Ectodermal cell (in vitro differentiated cells): Measurements from ENCODE around the gene VSIG8.

Experiments used
- H3K27ac ChIP-seq: 2 replicates; pipeline ENCODE4 v1.7.0; 2013; ENCODE audit warnings: mild to moderate bottlenecking, low read depth, low read length; ENCODE audit not compliant: insufficient read depth, poor library complexity, severe bottlenecking
- H3K27me3 ChIP-seq: 2 replicates; pipeline ENCODE4 v1.7.0; 2013; ENCODE audit warnings: mild to moderate bottlenecking, low read length; ENCODE audit not compliant: insufficient read depth, control insufficient read depth, poor library complexity, severe bottlenecking
- H3K36me3 ChIP-seq: one replicate; pipeline ENCODE4 v1.7.0; 2013; ENCODE audit warnings: low read length; ENCODE audit not compliant: control insufficient read depth, insufficient read depth
- H3K4me1 ChIP-seq: one replicate; pipeline ENCODE4 v1.7.0; 2013; ENCODE audit warnings: low read length; ENCODE audit not compliant: control insufficient read depth, insufficient read depth
- H3K4me3 ChIP-seq: 2 replicates; pipeline ENCODE4 v1.7.0; 2013; ENCODE audit warnings: low read depth, low read length, control low read depth; ENCODE audit not compliant: insufficient read depth
- H3K9me3 ChIP-seq: 2 replicates; pipeline ENCODE4 v1.7.0; 2013; ENCODE audit warnings: mild to moderate bottlenecking, low read length, moderate library complexity; ENCODE audit not compliant: control insufficient read depth
- WGBS, 2 experiments: methylation state at CpG; one replicate each; pipeline ENCODE4 v1.1.7; 2013; ENCODE audit warnings: missing lambda C conversion rate in 2 of 2; 5-methylcytosine and 5-hydroxymethylcytosine counted together

Gene VSIG8

GRCh38 chr1:159831412-159832141 is 30.9 kb downstream of the VSIG8 start:
- Histone ChIP-seq H3K27me3 (peaks cover 26% of the 10 kb centered on the region), H3K4me1 (peaks cover 6% of the 10 kb centered on the region), H3K9me3 (no peaks in the 10 kb centered on the region), H3K27ac (no peak overlapping the region), H3K4me3 (no peak overlapping the region), H3K36me3 (no peaks in the 10 kb centered on the region)
- 26 to 31% methylated on average over 7 of the region's 7 CpGs for WGBS, 2 experiments

- H3K27ac ChIP-seq: no peak overlapping the region
- no peaks in the 10 kb centered on the region for H3K36me3 ChIP-seq
- WGBS, 2 experiments: 92 to 93% methylated on average over 8 of the region's 8 CpGs
- H3K4me1 ChIP-seq: peaks cover 6% of the 10 kb centered on the region
- H3K27me3 ChIP-seq: peaks cover 26% of the 10 kb centered on the region
- no peaks in the 10 kb centered on the region for H3K9me3 ChIP-seq
- no peak overlapping the region for H3K4me3 ChIP-seq
These were observed 31.7 kb downstream of the VSIG8 start for GRCh38 chr1:159830722-159831121.

GRCh38 chr1:159829822-159830465 is 32.5 kb downstream of the VSIG8 start:
- H3K27ac ChIP-seq: no peak overlapping the region
- no peaks in the 10 kb centered on the region for H3K36me3 ChIP-seq

GRCh38 chr1:159829273-159829634 is 33.2 kb downstream of the VSIG8 start:
- Histone ChIP-seq H3K36me3 (no peaks in the 10 kb centered on the region), H3K4me3 (no peak overlapping the region), H3K4me1 (peaks cover 10% of the 10 kb centered on the region), H3K27ac (no peak overlapping the region), H3K9me3 (no peaks in the 10 kb centered on the region), H3K27me3 (peaks cover 20% of the 10 kb centered on the region)
- 25 to 28% methylated on average over 3 of the region's 3 CpGs for WGBS, 2 experiments

More at GRCh38 chr1:159829822-159830465, 32.5 kb downstream of the VSIG8 start:
- no peaks in the 10 kb centered on the region for H3K9me3 ChIP-seq
- WGBS, 2 experiments: 86 to 89% methylated on average over 18 of the region's 18 CpGs
- H3K27me3 ChIP-seq: peaks cover 21% of the 10 kb centered on the region
- H3K4me1 ChIP-seq: peaks cover 9% of the 10 kb centered on the region
- H3K4me3 ChIP-seq: no peak overlapping the region

- H3K9me3 ChIP-seq: no peaks in the 10 kb centered on the region
- peaks cover 10% of the 10 kb centered on the region for H3K4me1 ChIP-seq
- peaks cover 16% of the 10 kb centered on the region for H3K27me3 ChIP-seq
- no peak overlapping the region for H3K4me3 ChIP-seq
- H3K27ac ChIP-seq: no peak overlapping the region
- 92 to 94% methylated on average over 11 of the region's 11 CpGs for WGBS, 2 experiments
- H3K36me3 ChIP-seq: no peaks in the 10 kb centered on the region
These were observed 33.7 kb downstream of the VSIG8 start for GRCh38 chr1:159828581-159829272.

- Histone ChIP-seq H3K27me3 (peaks cover 10% of the 10 kb centered on the region), H3K4me3 (no peak overlapping the region), H3K36me3 (no peaks in the 10 kb centered on the region), H3K4me1 (peaks cover 10% of the 10 kb centered on the region), H3K9me3 (no peaks in the 10 kb centered on the region), H3K27ac (no peak overlapping the region)
- WGBS, 2 experiments: 84 to 86% methylated on average over 3 of the region's 3 CpGs
These were observed 34.3 kb downstream of the VSIG8 start for GRCh38 chr1:159828176-159828575.

- Histone ChIP-seq H3K4me1 (peaks cover 10% of the 10 kb centered on the region), H3K27me3 (peaks cover 5% of the 10 kb centered on the region), H3K27ac (no peak overlapping the region), H3K4me3 (no peak overlapping the region), H3K9me3 (no peaks in the 10 kb centered on the region), H3K36me3 (no peaks in the 10 kb centered on the region)
- WGBS, 2 experiments: 95 to 98% methylated on average over 3 of the region's 3 CpGs
These were observed 34.9 kb downstream of the VSIG8 start for GRCh38 chr1:159827549-159827948.

GRCh38 chr1:159827102-159827490 is 35.4 kb downstream of the VSIG8 start:
- Histone ChIP-seq H3K9me3 (no peaks in the 10 kb centered on the region), H3K4me3 (no peak overlapping the region), H3K36me3 (no peaks in the 10 kb centered on the region), H3K27me3 (peaks cover 5% of the 10 kb centered on the region), H3K4me1 (peaks cover 10% of the 10 kb centered on the region), H3K27ac (no peak overlapping the region)
- WGBS, 2 experiments: 93 to 94% methylated on average over 6 of the region's 6 CpGs

- H3K27me3 ChIP-seq: peaks cover 5% of the 10 kb centered on the region
- 90 to 91% methylated on average over 11 of the region's 11 CpGs for WGBS, 2 experiments
- no peaks in the 10 kb centered on the region for H3K36me3 ChIP-seq
- no peak within 1 kb of the TSS for H3K27ac ChIP-seq
- H3K4me1 ChIP-seq: peaks cover 10% of the 10 kb centered on the region
- H3K4me3 ChIP-seq: no peak within 1 kb of the TSS
- no peaks in the 10 kb centered on the region for H3K9me3 ChIP-seq
These were observed 35.9 kb downstream of the VSIG8 start, which contains the start of gene SLAMF8 for GRCh38 chr1:159826441-159827101. SLAMF8 (plus strand) TSS chr1:159826873; CDS start chr1:159826899, 26 bp downstream.

- 89 to 93% methylated on average over 3 of the region's 3 CpGs for WGBS, 2 experiments
- Histone ChIP-seq H3K27me3 (peaks cover 5% of the 10 kb centered on the region), H3K4me3 (no peak overlapping the region), H3K4me1 (peaks cover 10% of the 10 kb centered on the region), H3K36me3 (no peaks in the 10 kb centered on the region), H3K27ac (no peak overlapping the region), H3K9me3 (no peaks in the 10 kb centered on the region)
These were observed 36.9 kb downstream of the VSIG8 start for GRCh38 chr1:159825564-159825963.
